ENCODE data around the gene RPS2. TPM values are rescaled to one million over a fixed set of nuclear protein-coding genes. Genes with fewer than 3 reads are reported as not detected.
A peak's percentile ranks its signal among the peaks of the same experiment; 100 is the strongest.

Gene RPS2
- total and polyA plus RNA-seq, 2 of the 8 experiments (the other 6 are each of a cell fraction or from before 2014, with no cell fraction given): 4,042 to 16,783 TPM

- TF ChIP-seq SRF (IDR thresholded peaks at IDR 0.05; ENCODE audit: low read depth, low read length): no peak
- no peak for TF ChIP-seq SUZ12 (IDR thresholded peaks at IDR 0.05; ENCODE audit: low read length)
- no peak for TF ChIP-seq POLR2AphosphoS5 (IDR thresholded peaks at IDR 0.05; ENCODE audit: low read depth, low read length)
- TF ChIP-seq CHD7 (IDR thresholded peaks at IDR 0.05; ENCODE audit: insufficient replicate concordance, low read length): no peak
- no peak for TF ChIP-seq TBP (IDR thresholded peaks at IDR 0.05; ENCODE audit: low read depth, low read length)
- TF ChIP-seq CREB1 (IDR thresholded peaks at IDR 0.05): no peak
- TF ChIP-seq MAFK (IDR thresholded peaks at IDR 0.05; ENCODE audit: low read depth, low read length): no peak
- TF ChIP-seq KDM5A (IDR thresholded peaks at IDR 0.05; ENCODE audit: low read length): 0 out of 2 replicates have a peak, but pooled peaks have one; percentile 17
- TF ChIP-seq ZNF274 (IDR thresholded peaks at IDR 0.05; ENCODE audit: borderline replicate concordance, extremely low read depth, low read length): no peak
These were observed 20.0 kb upstream of the RPS2 start (continued) for GRCh38 chr16:1984347-1985225.

Data from H1 (cell line).